ENCODE results near the gene SANBR. TPM values are rescaled to one million over a fixed set of nuclear protein-coding genes. Genes with fewer than 3 reads are reported as not detected.

Gene SANBR
- total and polyA plus RNA-seq, 11 donors = 3.6 to 10.7 (median 6.6) TPM

GRCh38 chr2:61085883-61086282 lies 20.2 kb downstream of the SANBR start:
- DNase-seq = no peak
- Histone ChIP-seq H3K36me3 (peaks cover 0 to 97% (median 71%) of the 10 kb centered on the region in 9 donors), H3K9me3 (peaks cover 0 to 9% (median 0%) of the 10 kb centered on the region in 12 donors), H3K27ac (no peak overlapping the region), H3K27me3 (no peaks in the 10 kb centered on the region), H3K4me1 (no peaks in the 10 kb centered on the region), H3K4me3 (no peak overlapping the region)
- WGBS, 4 donors = 98 to 100% (median 100%) methylated on average over 1 of the region's 1 CpG
- no peak for TF ChIP-seq POLR2A (IDR thresholded peaks at IDR 0.05)
- TF ChIP-seq, protein P1, sequence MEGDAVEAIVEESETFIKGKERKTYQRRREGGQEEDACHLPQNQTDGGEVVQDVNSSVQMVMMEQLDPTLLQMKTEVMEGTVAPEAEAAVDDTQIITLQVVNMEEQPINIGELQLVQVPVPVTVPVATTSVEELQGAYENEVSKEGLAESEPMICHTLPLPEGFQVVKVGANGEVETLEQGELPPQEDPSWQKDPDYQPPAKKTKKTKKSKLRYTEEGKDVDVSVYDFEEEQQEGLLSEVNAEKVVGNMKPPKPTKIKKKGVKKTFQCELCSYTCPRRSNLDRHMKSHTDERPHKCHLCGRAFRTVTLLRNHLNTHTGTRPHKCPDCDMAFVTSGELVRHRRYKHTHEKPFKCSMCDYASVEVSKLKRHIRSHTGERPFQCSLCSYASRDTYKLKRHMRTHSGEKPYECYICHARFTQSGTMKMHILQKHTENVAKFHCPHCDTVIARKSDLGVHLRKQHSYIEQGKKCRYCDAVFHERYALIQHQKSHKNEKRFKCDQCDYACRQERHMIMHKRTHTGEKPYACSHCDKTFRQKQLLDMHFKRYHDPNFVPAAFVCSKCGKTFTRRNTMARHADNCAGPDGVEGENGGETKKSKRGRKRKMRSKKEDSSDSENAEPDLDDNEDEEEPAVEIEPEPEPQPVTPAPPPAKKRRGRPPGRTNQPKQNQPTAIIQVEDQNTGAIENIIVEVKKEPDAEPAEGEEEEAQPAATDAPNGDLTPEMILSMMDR (IDR thresholded peaks at IDR 0.05) = no peak
- intact Hi-C loops (cut with DNase I) = no loop called here
- no peak for ATAC-seq

- Histone ChIP-seq H3K27ac (no peak overlapping the region), H3K27me3 (no peaks in the 10 kb centered on the region), H3K9me3 (peaks cover 0 to 9% (median 0%) of the 10 kb centered on the region in 12 donors), H3K36me3 (peaks cover 0 to 84% (median 62%) of the 10 kb centered on the region in 9 donors), H3K4me1 (no peaks in the 10 kb centered on the region), H3K4me3 (no peak overlapping the region)
- intact Hi-C loops (cut with DNase I) = no loop called here
- TF ChIP-seq POLR2A (IDR thresholded peaks at IDR 0.05) = no peak
- TF ChIP-seq, protein P1 (IDR thresholded peaks at IDR 0.05) = no peak
- no peak for DNase-seq
- no peak for ATAC-seq
Observed at GRCh38 chr2:61089797-61090196, 24.1 kb downstream of the SANBR start.

DNA sequence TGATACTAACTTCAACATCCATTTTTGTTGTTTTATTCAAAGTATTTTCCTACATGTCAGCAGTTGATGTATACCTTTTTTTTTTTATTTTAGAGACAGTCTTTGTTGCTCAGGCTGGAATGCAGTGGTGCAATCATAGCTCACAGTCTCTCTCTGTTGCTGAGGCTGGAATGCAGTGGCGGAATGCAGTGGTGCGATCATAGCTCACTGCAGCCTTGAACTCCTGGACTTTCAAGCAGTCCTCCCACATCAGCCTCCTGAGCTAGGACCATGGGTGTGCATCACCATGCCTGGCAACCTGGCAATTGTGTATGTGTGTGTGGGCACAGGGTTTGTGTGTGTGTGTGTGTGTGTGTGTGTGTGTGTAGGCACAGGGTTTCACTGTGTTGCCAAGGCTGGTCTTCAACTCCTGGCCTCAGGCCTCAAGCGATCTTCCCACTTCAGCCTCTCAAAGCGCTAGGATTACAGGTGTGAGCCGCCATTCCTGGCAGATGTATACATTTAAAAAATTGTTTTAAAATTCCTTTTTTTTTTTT lies 24.8 kb downstream of the SANBR start:
- WGBS, 4 donors = 87 to 99% (median 98%) methylated on average over 5 of the region's 5 CpGs
- peaks cover 0 to 78% (median 55%) of the 10 kb centered on the region in 9 donors for H3K36me3 ChIP-seq
- H3K27me3 ChIP-seq = no peaks in the 10 kb centered on the region
- intact Hi-C loops (cut with DNase I) = no loop called here
- DNase-seq (no peak), ATAC-seq (no peak)
- TF ChIP-seq, protein P1 (IDR thresholded peaks at IDR 0.05) = no peak
- TF ChIP-seq POLR2A (IDR thresholded peaks at IDR 0.05) = no peak
- H3K4me3 ChIP-seq = no peak overlapping the region
- no peak overlapping the region for H3K27ac ChIP-seq
- no peaks in the 10 kb centered on the region for H3K4me1 ChIP-seq
- H3K9me3 ChIP-seq = peaks cover 0 to 7% (median 0%) of the 10 kb centered on the region in 12 donors

DNA sequence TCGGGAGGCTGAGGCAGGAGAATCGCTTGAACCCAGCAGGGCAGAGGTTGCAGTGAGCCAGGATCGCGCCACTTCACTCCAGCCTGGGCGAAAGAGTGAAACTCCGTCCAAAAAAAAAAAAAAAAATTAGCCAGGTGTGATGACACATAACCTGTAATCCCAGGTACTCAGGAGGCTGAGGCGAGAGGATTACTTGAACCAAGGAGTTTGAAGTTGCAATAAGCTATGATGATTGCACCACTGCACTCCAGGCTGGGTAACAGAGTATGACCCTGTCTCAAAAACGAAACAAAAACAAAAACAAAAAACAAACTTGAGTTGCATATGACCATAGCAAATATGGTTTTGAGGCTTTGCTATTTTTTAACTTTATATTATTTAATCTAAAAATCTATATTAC lies 25.8 kb downstream of the SANBR start:
- Histone ChIP-seq H3K27ac (no peak overlapping the region), H3K4me3 (no peak overlapping the region), H3K27me3 (no peaks in the 10 kb centered on the region), H3K9me3 (no peaks in the 10 kb centered on the region), H3K4me1 (no peaks in the 10 kb centered on the region), H3K36me3 (peaks cover 0 to 68% (median 45%) of the 10 kb centered on the region in 9 donors)
- DNase-seq (no peak), ATAC-seq (no peak)
- intact Hi-C loops (cut with DNase I) = no loop called here
- no peak for TF ChIP-seq POLR2A (IDR thresholded peaks at IDR 0.05)
- TF ChIP-seq, protein P1 (IDR thresholded peaks at IDR 0.05) = no peak
- WGBS, 4 donors = 91 to 98% (median 97%) methylated on average over 8 of the region's 8 CpGs
